ENCODE results near the gene DNAAF9. TPM values are rescaled to one million over a fixed set of nuclear protein-coding genes. Genes with fewer than 3 reads are reported as not detected.
A peak's percentile ranks its signal among the peaks of the same experiment; 100 is the strongest.

The DNAAF9 gene
- total and polyA plus RNA-seq, 9 donors = 10.3 to 20.3 (median 17.5) TPM

DNA sequence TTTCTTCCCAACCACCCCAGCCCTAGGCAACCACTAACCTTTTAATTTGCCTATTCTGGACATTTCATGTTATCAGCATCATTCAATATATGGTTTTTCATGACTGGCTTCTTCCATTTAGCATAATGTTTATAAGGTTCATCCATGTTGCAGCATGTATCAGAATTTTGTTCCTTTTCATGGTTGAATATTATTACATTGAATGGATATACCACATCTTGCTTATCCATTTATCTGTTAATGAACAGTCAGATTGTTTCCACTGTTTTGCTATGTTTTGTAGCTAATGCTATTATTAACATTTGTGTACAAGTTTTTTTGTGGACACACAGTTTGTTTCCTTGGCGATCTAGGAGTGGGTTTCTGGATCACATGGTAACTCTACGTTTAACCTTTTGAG, 3.0 kb upstream of the DNAAF9 start:
- Histone ChIP-seq H3K4me1 (ENCODE audit: insufficient read depth) (no peaks in the 10 kb centered on the region), H3K27ac (no peak overlapping the region), H3K27me3 (no peaks in the 10 kb centered on the region), H3K9me3 (no peaks in the 10 kb centered on the region), H3K4me3 (no peak overlapping the region), H3K36me3 (no peaks in the 10 kb centered on the region)
- WGBS, 3 donors = 82 to 89% (median 85%) methylated on average over 2 of the region's 2 CpGs
- intact Hi-C loops (cut with DNase I) = no loop called here
- no peak for DNase-seq
- TF ChIP-seq, protein P1, sequence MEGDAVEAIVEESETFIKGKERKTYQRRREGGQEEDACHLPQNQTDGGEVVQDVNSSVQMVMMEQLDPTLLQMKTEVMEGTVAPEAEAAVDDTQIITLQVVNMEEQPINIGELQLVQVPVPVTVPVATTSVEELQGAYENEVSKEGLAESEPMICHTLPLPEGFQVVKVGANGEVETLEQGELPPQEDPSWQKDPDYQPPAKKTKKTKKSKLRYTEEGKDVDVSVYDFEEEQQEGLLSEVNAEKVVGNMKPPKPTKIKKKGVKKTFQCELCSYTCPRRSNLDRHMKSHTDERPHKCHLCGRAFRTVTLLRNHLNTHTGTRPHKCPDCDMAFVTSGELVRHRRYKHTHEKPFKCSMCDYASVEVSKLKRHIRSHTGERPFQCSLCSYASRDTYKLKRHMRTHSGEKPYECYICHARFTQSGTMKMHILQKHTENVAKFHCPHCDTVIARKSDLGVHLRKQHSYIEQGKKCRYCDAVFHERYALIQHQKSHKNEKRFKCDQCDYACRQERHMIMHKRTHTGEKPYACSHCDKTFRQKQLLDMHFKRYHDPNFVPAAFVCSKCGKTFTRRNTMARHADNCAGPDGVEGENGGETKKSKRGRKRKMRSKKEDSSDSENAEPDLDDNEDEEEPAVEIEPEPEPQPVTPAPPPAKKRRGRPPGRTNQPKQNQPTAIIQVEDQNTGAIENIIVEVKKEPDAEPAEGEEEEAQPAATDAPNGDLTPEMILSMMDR (IDR thresholded peaks at IDR 0.05) = no peak
- TF ChIP-seq POLR2A (IDR thresholded peaks at IDR 0.05) (no peak), EP300 (IDR thresholded peaks at IDR 0.05) (no peak)

DNA sequence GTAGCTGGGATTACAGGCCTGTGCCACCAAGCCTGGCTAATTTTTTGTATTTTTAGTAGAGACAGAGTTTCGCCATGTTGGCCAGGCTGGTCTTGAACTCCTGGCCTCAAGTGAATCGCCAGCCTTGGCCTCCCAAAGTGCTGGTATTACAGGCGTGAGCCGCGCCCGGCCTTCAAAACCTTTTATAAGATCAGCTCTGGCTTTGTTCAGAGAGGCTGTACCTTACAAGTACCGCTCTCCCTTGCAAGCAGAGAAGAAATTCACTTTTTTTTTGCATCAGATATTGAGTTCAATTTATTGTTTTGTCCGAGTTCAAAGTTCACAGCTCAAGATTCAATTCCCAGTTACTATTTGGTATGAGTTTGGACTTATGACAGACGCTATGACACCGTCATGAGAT, 1.9 kb upstream of the DNAAF9 start:
- Histone ChIP-seq H3K27ac (no peak overlapping the region), H3K4me1 (ENCODE audit: insufficient read depth) (no peaks in the 10 kb centered on the region), H3K4me3 (peak overlapping the region; percentile 82), H3K9me3 (no peaks in the 10 kb centered on the region), H3K36me3 (no peaks in the 10 kb centered on the region), H3K27me3 (no peaks in the 10 kb centered on the region)
- intact Hi-C loops (cut with DNase I) = no loop called here
- WGBS, 3 donors = 93 to 98% (median 95%) methylated on average over 10 of the region's 10 CpGs
- TF ChIP-seq EP300 (IDR thresholded peaks at IDR 0.05) = no peak
- no peak for TF ChIP-seq POLR2A (IDR thresholded peaks at IDR 0.05)
- TF ChIP-seq, protein P1 (IDR thresholded peaks at IDR 0.05) = no peak
- DNase-seq = peak in 1 of 5 donors; percentile 29

DNA sequence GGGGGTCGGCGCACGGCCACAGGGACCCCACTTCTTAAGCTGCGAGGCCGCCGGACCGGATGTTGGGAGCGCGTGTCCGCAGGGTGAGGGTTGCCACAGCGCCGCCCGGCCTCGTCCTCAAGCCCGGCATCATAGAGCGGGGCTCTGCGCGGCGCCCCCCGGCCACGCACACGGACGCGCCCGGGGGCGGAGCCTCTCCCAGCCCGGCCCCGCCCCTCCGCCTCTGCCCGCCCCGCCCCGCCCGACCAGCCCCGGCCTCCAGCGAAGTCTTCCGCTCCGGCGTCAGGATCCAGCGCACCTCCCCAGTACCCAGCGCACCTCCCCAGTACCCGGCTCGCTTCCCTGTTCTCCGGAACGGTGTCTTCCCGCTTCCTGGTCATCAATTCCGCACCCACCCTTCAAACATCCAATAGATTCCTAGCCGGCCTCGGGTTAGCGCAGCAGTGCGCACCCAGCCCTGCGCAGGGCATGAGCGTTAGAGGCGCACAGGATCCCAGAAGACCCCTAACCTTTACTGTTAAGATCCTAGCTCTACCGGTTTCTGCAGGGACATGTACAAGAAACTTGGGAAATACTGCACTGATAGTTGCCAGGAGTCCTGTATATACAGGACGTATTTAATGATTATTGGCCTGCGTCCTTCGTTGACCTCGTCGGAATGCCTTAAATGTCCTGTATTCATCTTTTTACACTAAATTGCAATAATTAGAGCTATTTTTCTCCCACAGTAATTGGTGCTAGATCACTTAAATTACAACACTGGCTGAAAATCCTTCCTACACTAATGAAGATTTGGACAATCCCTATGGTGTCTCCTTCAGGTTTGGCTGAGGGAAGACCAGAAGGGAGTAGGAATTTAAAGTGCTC, 535 bp upstream of the DNAAF9 start:
- TF ChIP-seq, protein P1 (IDR thresholded peaks at IDR 0.05) = no peak
- peak; percentile 41 for TF ChIP-seq POLR2A (IDR thresholded peaks at IDR 0.05)
- 0 to 1% (median 1%) methylated on average over 46 to 59 of the region's 59 CpGs for WGBS, 3 donors
- Histone ChIP-seq H3K36me3 (no peaks in the 10 kb centered on the region), H3K4me3 (peak overlapping the region; percentile 82), H3K27ac (peak overlapping the region; percentile 85 to 90), H3K9me3 (no peaks in the 10 kb centered on the region), H3K27me3 (no peaks in the 10 kb centered on the region), H3K4me1 (ENCODE audit: insufficient read depth) (no peaks in the 10 kb centered on the region)
- peak; percentile 66 to 84 (median 81) for DNase-seq
- intact Hi-C loops (cut with DNase I) = no loop called here

DNA sequence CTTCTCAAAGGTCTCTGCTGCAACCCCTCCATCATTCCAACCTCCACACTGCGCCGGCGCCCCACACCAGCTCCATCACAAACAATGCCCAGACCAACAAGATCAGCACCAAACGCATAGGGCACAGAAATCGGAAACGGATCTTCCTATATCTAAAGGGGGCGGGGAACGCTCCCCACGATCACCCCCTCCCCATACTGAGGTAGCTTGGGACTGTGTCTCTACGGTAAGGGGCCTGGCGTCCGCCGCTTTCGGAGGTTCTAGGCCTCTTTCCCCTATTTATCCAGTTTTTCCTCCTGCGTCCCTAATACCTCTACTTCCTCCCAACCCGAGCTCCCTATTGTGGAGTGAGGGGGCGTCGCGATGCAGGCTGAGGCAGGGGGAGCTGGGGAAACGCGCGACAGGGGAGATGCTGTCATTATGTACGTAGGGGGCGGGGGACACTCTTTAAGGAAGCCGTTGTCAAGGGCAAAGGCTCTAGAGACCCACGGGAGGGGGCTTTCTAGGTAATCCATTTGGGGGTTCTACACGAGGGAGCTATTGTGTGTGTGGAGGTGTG, 909 bp downstream of the DNAAF9 start:
- TF ChIP-seq, protein P1 (IDR thresholded peaks at IDR 0.05) = no peak
- TF ChIP-seq POLR2A (IDR thresholded peaks at IDR 0.05) (no peak), EP300 (IDR thresholded peaks at IDR 0.05) (no peak)
- no peaks in the 10 kb centered on the region for H3K36me3 ChIP-seq
- intact Hi-C loops (cut with DNase I) = no loop called here

More for the DNA sequence above, 909 bp downstream of the DNAAF9 start:
- Histone ChIP-seq H3K27ac (peak overlapping the region; percentile 85 to 90), H3K4me1 (ENCODE audit: insufficient read depth) (no peaks in the 10 kb centered on the region), H3K9me3 (no peaks in the 10 kb centered on the region), H3K4me3 (peak overlapping the region; percentile 82), H3K27me3 (no peaks in the 10 kb centered on the region)
- WGBS, 3 donors = 0 to 1% (median 0%) methylated on average over 27 of the region's 27 CpGs
- peak in 4 of 5 donors; percentile 29 to 42 (median 41) for DNase-seq
